ENCODE results near the gene OPHN1.
"Not testable (repeated sequence)": the region's sequence is repeated elsewhere in the genome, so short reads cannot be mapped to it uniquely, and the experiment has no call there.

OPHN1 gene

DNA sequence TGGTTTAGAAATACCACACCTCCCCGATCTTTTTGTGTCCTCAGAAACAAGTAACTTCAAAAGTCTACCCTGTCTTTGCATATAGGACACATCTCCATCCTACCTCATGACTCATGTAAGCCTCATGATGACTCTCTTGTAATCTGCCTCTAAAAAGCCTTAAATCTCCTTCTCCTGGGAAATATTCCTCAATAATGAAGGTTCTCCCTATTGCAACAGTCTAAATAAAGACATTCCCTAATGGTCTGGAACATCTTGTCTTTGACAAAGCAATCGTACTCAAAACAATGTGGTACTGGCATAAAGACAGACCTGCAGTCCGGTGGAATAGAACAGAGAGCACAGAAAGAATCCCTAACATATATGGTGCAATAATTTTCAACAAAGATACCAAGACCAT is 257.7 kb downstream of the OPHN1 start:
- no peak for DNase-seq (ENCODE audit: low spot score)

DNA sequence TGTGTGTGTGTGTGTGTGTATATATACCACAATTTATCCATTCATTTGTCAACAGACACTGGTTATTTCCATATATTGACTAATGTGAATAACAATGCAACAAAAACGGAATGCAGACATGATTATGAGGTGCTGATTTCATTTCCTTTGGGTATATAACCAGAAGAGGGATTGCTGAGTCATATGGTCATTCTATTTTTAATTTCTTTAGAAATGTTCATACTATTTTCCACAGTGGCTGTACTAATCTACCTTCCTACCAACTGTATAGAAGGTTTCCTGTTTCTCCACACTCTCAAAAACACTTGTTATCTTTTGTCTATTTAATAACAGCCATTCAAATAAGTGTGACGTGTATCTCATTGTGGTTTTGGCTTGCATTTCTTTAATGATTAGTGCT is 269.9 kb downstream of the OPHN1 start:
- DNase-seq (ENCODE audit: low spot score): no peak

DNA sequence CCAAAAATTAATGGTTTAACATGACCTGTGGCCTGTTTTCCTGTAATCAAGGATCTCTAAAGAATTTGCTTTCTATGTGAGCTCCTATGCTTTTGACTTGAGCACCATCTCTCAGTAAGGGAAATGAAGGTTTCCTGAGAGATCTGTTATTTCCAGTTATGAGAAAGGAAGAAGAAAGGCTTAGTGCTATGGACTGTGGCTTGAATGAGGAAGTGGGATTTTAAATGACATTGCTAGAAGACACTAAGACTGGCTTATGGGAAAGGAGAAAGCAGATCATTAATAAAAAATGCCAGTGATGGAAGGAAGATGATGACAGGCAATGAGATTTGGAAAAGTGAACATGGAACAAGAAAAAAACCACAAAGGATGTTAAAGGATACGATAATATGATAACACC is 285.4 kb downstream of the OPHN1 start:
- no peak for DNase-seq (ENCODE audit: low spot score)

DNA sequence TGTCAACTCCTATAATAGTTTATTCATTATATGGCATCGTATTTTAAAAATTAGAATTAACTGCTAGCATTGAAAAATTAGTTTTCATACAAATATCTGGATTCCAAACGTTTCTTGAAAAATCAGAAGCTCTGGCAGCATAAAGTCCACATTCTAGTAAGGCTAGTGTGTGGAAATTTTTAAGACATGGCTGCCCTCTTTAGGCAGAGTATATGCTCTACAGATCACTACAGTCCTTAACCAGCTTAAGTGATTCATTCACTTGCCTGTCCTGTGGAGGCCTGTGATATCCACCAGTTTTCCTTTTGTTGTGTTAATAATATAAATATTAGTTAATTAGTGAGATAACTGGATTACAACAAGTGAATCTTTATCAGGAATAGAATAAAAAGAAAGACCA is 287.2 kb downstream of the OPHN1 start:
- DNase-seq (ENCODE audit: low spot score): no peak

DNA sequence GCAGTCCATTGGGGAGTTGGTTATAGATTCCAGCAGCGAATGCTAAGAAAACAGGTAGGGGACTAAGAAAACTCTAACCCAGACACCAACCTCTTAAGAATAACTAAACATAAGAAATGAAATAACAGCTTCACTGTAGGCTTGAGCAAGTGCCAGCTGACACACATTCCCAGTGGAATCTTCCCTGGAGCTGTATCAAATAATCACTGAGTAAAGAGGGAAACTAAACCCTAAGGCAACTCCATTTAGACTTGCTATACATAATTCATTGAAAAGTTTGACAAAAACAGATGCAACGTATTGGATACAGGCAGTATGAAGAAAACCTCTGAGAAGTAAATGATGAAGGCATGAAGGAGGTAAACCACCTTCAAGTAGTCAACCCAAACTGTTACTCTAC is 293.5 kb downstream of the OPHN1 start:
- no peak for DNase-seq (ENCODE audit: low spot score)

DNA sequence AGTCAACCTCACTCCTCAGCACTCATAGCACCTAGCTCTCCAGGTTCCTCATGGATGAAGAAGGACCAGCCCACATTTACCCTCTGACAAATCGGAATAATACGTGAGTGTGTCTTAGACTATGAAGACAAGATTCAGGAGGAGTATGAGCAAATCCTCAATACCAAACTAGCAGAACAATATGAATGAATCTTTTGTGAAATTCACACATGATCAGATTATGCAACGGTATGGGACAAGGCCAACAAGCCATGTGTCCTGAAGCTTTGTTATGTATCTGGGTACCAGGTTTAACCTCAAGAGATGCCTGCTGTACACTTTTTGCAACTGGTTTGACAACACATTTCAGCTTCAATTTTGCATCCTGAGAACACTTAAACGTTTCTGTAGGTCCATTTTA is 300.1 kb downstream of the OPHN1 start:
- no peak for DNase-seq (ENCODE audit: low spot score)

DNA sequence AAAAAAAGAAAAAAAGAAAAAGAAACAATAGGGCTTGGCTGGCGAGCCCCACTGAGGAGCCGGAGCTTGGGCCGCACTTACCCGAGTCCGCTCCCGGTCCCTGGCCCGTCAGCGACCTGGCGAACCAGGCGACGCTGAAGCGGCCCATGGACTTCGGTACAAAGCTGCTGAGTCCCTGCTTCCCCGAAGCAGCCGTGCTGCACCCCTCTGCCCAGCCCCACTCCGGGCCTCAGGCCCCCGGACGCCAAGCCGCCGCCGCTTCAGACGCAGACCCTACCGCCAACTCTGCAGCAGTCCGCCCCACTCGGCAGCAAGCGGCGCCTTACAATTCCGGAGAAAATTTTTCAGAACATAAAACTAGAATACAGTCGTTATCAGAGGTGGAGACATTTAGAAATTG is 300.5 kb downstream of the OPHN1 start:
- DNase-seq (ENCODE audit: low spot score): no peak

DNA sequence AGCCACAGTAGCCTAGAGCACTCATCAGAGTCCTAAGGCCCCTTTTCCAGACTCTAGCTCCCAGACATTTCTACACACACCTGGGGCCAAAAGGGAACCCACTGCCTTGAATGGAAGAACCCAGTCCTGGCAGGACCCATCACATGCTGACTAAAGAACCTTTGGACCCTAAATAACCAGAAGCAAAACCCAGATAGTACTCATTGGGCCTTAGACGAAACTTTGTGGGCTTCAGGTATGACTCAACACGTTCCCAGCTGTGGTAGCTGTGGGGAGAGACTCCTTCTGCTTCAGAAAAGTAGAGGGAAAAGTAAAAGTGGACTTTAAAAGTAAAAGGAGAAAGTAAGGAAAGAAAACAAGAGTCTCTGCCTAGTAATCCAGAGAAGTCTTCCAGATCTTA is 311.5 kb downstream of the OPHN1 start:
- no peak for DNase-seq (ENCODE audit: low spot score)

DNA sequence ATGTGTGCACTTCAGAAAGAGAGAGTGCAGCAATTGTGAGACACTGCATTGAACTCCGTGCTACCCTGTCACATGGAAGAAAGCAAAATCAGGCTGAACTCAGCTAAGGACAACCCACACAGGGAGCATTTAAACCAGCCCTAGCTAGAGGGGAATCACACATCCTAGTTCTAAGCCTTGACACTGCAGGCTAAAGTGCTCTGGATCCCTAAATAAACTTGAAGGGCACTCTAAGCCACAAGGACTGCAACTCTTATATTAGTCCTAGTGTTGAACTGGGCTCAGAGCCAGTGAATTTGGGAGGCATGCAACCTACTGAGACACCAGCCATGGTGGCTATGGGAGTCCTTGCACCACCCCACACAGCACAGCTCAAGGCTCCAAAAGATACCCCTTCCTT is 311.9 kb downstream of the OPHN1 start:
- no peak for DNase-seq (ENCODE audit: low spot score)

DNA sequence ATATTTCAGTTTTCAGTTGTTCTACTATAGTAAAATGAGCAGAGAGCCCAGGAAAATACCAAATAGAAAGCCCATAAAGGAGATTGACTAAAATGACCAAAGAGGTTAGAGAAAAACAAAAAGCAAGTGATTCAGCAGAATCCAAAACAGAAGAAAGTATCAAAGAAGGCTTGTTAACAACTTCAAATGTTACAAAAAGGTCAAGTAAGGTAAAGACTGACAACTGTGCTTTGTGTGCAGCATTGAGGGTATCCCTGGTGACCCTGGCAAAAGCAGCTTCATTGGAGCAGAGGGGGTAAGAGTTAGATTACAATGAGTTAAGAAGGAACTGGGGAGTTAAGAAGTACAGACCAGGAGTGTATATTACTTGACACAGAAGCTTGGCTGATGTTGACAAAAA is 317.9 kb downstream of the OPHN1 start:
- DNase-seq (ENCODE audit: low spot score): no peak

DNA sequence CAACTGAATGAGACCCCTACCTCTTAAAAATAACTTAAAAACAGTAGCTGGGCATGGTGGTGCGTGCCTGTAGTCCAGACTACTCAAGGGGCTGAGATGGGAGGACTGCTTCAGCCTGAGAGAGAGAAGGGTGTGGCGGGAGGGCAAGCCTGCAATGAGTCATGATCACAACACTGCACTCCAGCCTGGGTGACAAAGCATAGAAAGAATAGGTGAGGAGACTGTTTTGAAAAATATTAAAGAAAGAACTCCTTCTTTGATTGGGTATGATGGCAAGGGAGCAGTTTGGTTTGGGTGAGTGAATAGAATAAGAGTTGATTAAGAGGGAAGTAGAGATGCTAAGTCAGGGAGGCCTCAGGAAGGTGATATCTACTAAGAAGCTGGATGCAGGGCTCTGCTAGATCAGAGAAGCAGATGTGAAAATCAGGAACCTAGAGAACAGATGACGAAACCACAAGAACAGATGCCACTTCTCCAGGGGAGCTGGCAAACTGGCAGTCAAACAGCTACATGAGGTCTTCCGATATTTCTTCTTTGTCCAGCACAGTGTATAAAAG is 318.6 kb downstream of the OPHN1 start:
- no peak for DNase-seq (ENCODE audit: low spot score)

DNA sequence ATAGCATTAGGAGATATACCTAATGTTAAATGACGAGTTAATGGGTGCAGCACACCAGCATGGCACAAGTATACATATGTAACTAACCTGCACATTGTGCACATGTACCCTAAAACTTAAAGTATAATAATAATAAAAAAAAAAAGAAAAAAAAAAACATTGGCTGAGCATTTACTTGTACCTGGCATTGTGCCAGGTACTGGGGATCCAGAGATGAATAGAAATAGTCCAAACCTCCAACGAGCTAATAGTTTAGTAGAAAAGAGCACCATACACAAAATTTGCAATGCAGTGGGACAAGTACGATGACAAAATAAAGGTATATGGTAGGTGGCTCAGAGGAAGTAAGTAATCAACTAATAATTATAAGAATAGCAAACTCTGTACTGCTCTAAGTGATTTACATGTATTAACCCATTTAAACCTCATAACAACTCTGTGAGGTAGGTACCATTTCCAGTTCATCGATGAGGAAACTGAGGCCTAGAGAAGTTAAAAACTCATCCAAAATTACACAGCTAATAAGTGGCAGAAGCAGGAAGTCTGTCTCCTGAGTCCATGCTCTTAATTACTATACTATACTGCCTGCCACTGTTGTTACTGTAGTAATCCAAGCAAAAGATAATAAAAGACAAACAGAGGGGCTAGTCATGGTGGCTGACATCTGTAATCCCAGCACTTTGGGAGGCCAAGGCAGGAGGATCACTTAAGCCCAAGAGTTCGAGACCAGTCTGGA is 319.3 kb downstream of the OPHN1 start:
- DNase-seq (ENCODE audit: low spot score): no peak

DNA sequence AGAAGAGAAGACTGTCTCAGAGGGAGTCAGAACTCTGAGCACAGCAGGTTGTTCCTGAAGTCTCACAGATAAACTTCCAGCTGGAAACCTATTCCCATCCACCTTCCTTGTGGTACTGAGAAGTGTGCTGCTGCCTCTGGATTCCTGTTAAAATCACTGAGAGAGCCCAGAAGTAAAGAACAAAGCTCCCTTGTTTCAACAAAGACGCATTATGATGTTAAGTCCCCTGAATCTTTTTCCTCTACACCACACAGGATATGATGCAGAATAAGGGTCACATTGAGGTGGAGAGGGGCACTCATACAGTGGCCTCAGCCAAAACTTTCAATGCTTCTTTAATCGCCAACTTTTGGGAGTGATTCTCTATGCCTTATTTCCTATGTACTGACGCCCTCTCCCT is 321.0 kb downstream of the OPHN1 start:
- no peak for DNase-seq (ENCODE audit: low spot score)

DNA sequence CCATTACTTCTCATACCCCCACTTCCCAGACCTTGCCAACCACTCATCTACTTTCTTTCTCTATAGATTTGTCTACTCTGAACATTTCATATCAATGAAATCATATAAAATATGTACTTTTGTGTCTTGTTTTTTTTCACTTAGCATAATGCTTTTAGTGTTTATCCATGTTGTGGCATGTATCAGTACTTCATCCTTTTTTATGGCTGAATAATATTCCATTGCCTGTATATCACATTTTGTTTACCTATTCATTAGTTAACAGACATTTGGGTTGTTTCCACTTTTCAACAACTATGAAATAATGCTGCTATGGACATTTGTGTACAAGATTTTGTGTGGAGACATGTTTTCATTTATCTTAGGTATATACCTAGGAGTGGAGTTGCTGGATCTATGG is 324.1 kb downstream of the OPHN1 start:
- DNase-seq (ENCODE audit: low spot score): no peak

DNA sequence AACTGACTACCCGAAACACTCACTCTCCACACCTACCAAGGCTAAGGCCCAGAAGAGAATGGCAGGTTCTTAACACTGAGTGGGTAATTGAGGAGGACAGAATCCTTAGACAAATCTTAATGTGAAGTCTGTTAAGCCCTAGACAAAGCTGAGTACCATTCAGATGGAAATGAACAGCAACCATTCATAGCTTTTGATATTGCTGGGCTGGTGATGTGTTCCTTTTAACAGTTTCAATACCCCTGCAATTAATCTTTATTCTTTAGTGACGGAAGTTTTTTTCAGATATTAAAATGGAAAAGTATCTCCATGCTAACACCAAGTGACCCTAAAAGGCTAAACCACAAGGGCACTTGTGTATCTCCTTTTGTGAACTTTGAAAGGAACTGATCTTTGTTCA is 334.9 kb downstream of the OPHN1 start:
- DNase-seq (ENCODE audit: low spot score): no peak

DNA sequence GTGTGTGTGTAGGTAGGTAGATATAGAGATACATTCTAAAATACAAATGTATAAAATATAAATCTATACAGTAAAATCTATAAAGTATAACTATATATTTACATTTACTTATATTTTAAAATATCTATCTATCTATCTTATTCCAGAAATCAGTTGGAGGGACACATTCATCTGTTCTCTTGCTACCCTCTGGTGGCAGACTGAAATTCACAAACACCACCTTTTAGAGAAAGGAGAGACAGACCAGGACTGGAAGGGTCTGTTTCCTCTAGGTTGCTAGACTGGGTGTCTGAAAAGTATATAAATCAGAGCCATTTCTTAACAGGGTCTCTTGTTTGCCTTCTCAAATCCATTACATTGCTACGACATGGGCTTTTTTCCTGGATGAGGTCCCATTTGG is 343.0 kb downstream of the OPHN1 start:
- DNase-seq (ENCODE audit: low spot score): no peak

DNA sequence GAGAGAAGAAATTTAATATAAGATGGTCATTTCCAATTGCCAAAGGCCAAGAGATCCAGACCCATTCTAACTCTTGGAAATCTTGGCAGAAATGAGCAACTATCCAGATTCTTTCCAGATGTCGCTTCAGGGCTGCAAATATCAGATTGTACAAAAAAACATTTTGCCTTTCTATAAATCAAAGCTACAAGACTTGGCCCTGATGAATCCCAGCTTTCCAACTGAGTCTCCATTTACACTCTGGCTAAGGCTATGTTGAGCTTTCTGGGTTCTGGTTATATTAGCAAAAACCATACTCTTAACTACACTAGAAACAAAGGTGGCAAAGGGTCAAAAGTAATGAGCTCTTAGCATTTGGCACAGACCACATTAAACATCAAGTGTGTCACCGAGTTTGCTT is 345.8 kb downstream of the OPHN1 start:
- no peak for DNase-seq (ENCODE audit: low spot score)

DNA sequence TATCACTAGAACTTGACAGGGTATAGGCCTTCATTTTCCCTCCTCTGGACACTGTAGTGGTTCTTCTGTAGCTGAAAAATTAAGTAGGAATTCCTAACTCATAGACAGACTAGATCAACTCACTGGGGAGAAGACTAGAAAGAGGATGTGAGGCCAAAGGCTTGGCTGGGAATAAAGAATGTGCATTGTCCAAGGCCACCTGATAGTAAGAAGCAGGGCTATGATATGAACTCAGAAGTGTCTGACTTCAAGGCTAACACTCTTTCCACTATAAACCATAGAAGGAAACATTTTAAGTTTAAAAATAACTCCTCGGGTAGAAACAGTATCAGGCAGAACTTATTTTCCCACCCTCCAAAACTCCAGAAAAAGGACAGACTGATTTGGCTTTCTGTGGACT is 346.6 kb downstream of the OPHN1 start:
- DNase-seq (ENCODE audit: low spot score): no peak

DNA sequence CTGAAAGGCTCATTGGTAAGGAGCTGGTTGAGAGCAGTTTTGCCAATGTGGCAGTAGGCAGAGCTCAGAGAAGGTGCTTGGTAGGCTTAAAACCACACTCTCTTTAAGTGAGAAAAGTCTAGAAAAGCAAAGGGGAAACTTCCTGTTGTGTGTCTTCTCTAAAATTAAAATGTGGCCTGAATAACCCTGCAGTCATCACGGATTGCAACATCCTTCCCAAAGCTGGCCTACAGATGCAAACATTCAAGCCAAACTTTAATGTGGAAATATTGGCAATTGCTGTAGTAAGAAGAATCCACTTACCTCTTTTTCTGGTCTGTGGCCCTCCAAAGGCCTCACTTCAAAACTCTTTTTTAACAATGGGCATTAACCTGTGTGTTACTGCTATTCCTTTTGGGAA is 348.5 kb downstream of the OPHN1 start:
- no peak for DNase-seq (ENCODE audit: low spot score)

DNA sequence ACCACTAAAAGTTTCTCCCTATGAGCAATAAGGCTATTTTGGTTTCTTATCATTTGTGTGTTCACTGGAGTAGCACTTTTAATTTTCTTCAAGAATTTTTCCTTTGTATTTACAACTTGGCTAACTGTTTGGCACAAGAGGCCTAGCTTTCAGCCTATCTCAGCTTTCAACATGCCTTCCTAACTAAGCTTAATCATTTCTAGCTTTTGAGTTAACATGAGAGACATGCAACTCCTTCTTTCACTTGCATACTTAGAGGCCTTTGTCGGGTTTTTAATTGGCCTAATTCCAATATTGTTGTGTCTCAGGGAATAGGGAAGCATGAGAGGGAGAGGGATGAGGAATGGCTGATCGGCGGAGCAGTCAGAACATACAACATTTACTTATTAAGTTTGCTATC is 349.8 kb downstream of the OPHN1 start:
- DNase-seq (ENCODE audit: low spot score): no peak

DNA sequence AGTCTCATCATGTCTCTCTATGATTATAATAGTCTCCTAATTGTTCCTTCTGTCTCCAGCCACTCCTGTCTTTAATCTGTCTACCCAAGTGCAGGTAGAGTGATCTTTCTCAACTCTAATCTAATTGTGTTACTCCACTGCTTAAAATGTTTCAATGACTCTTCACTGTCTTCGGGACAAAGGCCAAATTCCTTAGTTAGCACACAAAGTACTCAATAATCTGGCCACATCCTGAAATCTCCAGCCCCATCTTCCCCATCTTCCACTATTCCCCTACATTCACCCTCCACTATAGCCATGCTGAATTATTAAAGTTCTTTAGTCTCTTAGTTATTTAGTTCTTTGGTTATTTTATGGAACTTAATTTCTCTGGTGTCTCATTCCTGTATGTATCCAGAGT is 353.3 kb downstream of the OPHN1 start:
- no peak for DNase-seq (ENCODE audit: low spot score)

DNA sequence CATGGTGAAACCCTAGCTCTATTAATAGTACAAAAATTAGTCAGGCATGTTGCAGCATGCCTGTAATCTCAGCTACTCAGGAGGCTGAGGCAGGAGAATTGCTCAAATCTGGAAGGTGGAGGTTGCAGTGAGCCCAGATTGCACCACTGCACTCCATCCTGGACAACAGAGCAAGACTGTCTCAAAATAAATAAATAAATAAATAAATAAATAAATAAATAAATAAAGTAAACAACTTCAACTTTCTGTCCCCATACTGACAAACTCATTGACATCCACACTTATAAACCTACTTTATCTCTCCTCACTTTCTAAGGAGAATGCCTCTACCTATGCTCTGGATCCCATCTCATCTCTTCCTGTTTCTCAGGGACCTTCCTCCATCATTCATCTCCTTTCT is 354.5 kb downstream of the OPHN1 start:
- not testable (repeated sequence) for DNase-seq (ENCODE audit: low spot score)

DNA sequence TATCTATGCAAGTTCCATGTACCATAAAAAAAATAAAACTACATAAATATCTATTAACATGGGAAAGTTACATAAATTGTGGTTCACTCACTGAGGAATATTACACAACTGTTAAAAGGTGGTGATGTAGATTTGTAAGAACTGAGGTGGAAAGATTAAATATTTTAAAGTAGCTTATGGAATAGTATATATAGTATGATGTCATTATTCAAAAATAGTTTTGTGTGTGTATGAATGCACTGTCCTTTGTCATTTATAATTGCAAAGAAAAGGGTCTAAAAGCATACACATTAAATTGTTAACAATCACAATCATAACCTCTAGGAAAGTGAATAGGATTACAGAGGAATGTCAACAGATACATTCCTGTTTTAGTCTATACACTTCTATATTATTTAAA is 355.9 kb downstream of the OPHN1 start:
- DNase-seq (ENCODE audit: low spot score): no peak

DNA sequence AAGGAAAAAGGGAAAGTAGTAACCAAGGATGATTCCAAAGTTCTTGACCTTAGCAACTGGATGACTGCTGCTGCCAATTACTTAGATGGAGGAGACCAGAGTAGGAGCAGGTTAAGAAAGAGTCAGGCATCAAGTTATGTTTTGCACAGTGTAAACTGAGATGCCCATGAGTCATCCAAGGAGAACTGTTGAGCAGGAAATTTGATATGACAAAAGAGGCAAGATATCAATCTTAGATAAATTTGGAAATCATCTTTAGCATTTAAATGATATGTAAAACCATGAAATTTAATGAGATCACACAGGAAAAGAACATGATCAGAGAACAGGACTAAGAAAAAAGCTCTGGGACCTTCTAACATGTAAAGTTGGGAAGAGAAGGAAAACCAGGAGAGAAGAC is 361.3 kb downstream of the OPHN1 start:
- no peak for DNase-seq (ENCODE audit: low spot score)
